GF-D8 (cell line): ENCODE data around the gene ACTL10.
A peak's percentile ranks its signal among the peaks of the same experiment; 100 is the strongest.

Experiments used
- DNase-seq: peaks from one replicate; lab custom pipeline; 2025; lab: John Stamatoyannopoulos, UW

ACTL10 gene

GRCh38 chr20:33664085-33664761 is 2.5 kb upstream of the ACTL10 start:
- DNase-seq, result no peak

DNA sequence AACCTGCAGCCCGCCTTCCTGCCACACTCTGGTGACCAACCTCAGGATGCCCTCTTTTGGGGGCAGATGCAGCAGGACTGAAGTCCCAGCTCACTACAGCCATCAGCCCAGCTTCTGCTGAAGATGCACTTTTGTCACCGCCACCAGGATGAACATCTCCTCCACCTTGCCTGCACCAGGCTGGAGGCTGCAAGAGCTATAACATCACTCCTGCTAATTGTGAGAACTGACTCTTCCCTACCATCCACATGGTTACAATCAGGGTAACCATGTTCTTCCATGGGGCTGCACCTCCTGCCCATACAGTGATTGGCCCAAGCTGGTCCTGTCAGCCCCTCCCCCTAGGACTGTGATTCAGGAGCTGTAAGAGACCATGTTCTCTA is 2.0 kb upstream of the ACTL10 start:
- DNase-seq, result no peak

GRCh38 chr20:33667245-33667675 is 517 bp downstream of the ACTL10 start:
- no peak for DNase-seq

- peak; percentile 26 for DNase-seq
Measured at GRCh38 chr20:33667676-33668465, 1.1 kb downstream of the ACTL10 start.

- DNase-seq, result no peak
Measured at GRCh38 chr20:33668466-33669155, 1.9 kb downstream of the ACTL10 start.

DNA sequence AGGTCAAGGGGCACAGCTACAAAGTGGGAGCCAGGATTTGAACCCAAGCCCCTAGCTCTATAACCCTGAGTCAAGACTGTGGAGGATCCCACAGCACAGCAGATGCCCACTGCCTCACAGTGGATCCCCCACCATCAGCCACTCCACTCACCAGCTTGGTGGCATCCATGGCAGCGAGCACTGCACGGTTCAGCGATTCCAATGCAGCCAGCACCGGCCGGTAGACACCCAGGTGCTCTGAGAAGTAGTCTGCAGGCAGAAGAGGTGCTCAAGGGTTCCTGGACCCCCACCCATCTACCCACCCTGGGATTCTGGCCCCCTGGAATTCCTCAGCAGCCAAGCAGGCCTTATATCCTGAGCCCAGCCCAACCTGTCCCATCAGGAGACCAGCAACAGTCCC is 2.5 kb downstream of the ACTL10 start:
- DNase-seq, result no peak

GRCh38 chr20:33669873-33670640 is 3.3 kb downstream of the ACTL10 start:
- no peak for DNase-seq

GRCh38 chr20:33670715-33671499 is 4.2 kb downstream of the ACTL10 start:
- no peak for DNase-seq

DNA sequence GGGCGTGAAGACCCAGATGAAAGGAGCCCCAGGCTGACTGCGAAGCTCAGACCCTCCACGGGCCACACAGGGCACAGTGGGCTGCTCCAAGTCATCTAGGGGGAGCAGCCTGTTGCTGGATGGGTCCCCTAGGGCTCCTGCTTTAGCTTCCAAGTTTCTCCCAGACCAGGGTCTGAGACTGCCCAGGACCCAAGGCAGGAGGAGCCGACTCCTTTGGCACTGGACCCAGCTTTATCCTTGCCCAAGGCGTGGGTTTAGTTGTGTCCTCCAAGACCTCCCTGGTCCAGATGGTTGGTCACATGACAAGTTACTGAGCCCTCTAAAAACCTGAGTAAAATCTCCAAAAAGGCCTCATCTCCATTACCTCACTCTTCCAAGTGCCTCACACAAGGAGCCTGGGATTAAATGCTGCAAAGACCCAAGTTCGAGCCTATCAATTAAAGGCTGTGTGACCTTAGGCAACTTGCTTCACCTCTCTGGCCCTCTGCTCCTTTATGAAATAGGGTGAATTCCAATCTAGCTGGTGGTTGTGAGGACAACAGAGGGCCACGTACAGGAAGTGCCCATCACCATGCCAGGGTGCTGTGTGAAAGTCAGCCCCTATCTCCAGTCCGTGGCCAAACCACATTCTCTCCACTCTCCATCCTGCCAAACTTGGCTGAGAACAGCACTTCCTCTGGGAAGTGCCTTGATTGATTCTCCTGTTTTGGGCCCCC is 5.0 kb downstream of the ACTL10 start:
- DNase-seq, result no peak

GRCh38 chr20:33672426-33673113 is 5.8 kb downstream of the ACTL10 start:
- no peak for DNase-seq

GRCh38 chr20:33673114-33673409 is 6.3 kb downstream of the ACTL10 start:
- no peak for DNase-seq

DNA sequence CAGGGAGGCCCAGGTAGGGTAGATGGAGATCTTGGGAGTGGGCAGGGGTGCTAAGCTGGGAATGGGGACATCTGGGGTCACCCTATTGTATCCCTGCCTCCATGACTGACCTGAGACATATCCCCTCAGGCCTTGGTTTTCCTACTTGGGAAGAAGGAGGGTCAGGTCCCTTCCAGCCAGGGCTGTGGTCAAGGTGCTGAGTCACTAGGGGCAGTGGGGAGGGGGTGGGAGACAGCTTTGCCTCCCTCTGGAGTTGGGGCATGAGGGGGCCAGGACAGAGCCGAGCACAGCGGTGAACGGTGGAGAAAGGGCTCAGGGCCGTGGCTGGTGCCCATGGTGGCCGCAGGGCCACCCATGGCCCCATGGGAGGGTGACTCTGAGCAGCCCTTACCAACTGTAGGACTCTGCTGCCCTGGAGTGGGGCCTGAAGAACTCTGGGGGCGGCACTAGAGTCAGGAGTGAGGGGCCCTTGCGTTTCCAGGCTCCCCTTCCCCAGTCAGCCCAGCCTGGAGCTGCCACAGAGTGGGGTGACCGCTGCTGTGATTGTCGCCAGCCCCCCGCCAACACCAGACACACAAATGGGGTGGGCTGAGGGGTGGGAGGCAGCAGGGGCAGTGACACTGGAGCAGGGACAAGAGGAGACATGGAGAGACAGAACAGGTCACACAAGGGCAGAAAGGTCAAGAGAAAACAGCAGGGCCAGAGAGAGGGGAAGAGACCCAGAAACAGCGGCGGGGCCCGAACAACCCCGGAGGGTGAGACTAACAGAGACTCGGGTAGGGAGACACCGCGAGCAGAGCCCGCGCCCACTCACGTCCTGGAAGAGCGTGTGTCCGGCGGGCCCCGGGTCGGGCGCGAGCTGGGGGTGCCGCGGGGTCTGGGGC is 6.9 kb downstream of the ACTL10 start:
- DNase-seq, result no peak

DNA sequence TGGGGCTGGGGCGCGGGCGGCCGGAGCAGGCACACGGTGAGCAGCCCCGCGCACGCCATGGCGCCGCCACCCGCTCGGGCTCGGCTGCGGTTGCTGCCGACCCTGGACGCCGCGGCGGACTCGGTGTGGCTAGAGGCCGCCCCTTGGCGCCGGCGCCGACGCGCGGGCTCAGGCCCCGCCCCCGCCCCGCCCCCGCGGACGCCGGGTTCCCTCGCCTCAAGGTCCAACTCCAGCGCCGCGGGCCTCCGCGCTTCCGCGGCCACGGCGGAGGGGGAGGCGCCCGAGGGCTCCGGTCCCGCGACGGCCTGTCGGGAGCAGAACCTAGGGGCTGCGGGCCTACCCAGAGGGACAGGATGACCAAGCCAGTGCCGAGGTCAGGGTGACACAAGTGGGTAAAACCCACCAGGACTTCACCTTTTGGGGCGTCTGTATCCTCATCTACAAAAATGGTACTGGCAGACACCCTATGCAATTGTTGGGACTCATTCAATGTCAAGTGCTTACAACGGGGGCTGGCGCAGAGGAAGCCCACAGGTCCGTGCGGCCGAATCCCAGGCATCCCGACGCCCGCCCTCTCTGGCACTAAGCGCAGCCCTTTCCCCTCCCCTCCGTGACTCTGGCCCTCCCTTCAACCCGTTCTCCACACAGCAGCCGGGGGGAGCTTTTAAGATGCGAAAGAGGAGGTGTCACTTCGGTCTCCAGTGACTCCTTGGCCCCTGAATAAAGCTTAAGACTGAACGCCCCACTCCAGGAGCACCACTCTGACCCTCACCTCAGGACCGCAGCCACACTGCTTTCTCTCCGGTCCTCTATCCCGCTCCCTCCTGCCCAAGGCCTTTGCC is 7.8 kb downstream of the ACTL10 start, which contains the start of gene NECAB3:
NECAB3 (minus strand) TSS at position 135 of the 842 bp plus-strand sequence; CDS start at position 59, 76 bp downstream.
- peak; percentile 4 for DNase-seq

DNA sequence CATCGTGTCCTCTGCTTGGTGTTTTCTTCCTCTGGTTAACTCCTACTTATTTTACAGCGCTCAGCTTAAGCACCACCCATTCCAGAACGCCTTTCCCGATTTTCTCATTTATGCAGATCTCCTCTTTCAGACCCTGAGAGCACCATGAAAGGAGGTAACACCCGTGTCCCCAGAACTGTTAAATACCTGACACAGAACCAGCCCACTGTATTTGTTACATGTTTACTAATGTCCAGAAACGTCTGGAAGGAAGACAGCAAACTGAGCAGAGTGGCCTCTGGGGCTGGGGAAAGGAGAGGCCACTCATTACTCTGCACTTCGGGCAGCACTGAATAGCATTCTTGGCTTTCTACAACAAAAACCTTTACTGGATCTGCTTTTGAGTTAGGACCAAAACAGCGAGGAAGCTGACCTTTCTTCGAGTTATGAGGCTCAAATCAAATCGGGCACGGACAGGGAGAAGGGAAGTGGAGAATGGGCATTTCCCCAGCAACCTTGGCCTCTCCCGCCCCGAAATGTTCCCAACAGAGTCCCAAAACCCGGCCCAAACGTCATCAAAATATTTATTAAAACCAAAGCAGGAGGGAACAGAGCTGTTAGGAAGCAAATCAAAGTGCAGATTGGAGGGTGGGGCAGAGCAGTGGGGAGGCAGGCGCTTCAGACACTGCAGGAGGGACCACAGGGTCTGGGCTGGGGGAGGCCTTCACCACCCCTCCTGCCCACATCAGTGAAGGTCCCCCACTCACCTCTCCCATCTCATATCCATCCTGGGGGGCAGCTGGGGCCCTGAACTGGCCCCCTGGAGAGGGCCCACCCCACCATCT is 8.6 kb downstream of the ACTL10 start:
- DNase-seq, result no peak

DNA sequence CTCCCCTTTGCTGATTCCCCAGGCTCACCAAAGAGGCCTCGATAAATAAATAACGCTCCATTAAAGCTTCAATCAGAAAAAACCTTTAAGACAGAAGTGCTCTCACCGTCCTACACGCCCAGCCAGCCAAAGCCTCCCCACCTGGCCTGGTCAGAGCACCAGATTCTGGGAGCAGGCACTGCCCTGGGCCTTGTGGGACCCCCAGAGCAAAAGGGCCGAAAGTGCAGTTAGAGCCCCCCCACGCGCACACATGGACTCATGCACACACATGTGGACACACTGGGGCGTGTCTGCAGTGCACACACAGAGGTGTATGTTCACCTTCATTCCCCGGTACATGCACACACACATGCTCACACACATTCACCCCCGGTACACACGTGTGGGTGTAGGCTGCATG is 9.4 kb downstream of the ACTL10 start:
- no peak for DNase-seq

- no peak for DNase-seq
Measured at GRCh38 chr20:33676652-33677645, 10.2 kb downstream of the ACTL10 start.
